NCI-H446 treated with DMSO at 0.1 percent for 48 hours (cell line): ENCODE measurements around the gene HYDIN.
"Not testable (repeated sequence)": the region's sequence is repeated elsewhere in the genome, so short reads cannot be mapped to it uniquely, and the experiment has no call there.

ENCODE experiments used
- DNase-seq: peaks from one replicate; lab custom pipeline; 2025; lab: John Stamatoyannopoulos, UW

The HYDIN gene

GRCh38 chr16:71225145-71225544 is 5.4 kb downstream of the HYDIN start:
- no peak for DNase-seq

GRCh38 chr16:71218306-71218963 is 12.1 kb downstream of the HYDIN start:
- DNase-seq = no peak

- no peak for DNase-seq
Observed at GRCh38 chr16:71217506-71217905, 13.0 kb downstream of the HYDIN start.

GRCh38 chr16:71216714-71217113 is 13.8 kb downstream of the HYDIN start:
- no peak for DNase-seq

GRCh38 chr16:71214746-71215381 is 15.7 kb downstream of the HYDIN start:
- DNase-seq = no peak

- DNase-seq = no peak
Observed at GRCh38 chr16:71205482-71206131, 24.9 kb downstream of the HYDIN start.

- no peak for DNase-seq
Observed at GRCh38 chr16:71203631-71204030, 26.9 kb downstream of the HYDIN start.

- no peak for DNase-seq
Observed at GRCh38 chr16:71201556-71201955, 29.0 kb downstream of the HYDIN start.

GRCh38 chr16:71201054-71201453 is 29.5 kb downstream of the HYDIN start:
- DNase-seq = no peak

- no peak for DNase-seq
Observed at GRCh38 chr16:71198408-71198807, 32.1 kb downstream of the HYDIN start.

- no peak for DNase-seq
Observed at GRCh38 chr16:71192387-71192786, 38.1 kb downstream of the HYDIN start.

- DNase-seq = no peak
Observed at GRCh38 chr16:71188956-71189712, 41.4 kb downstream of the HYDIN start.

GRCh38 chr16:71185347-71185746 is 45.2 kb downstream of the HYDIN start:
- no peak for DNase-seq

- no peak for DNase-seq
Observed at GRCh38 chr16:71179569-71179968, 51.0 kb downstream of the HYDIN start.

GRCh38 chr16:71172481-71173207 is 57.9 kb downstream of the HYDIN start:
- no peak for DNase-seq

GRCh38 chr16:71161007-71161406 is 69.5 kb downstream of the HYDIN start:
- DNase-seq = not testable (repeated sequence)

- DNase-seq = not testable (repeated sequence)
Observed at GRCh38 chr16:71157278-71157677, 73.2 kb downstream of the HYDIN start.

GRCh38 chr16:71153329-71153728 is 77.2 kb downstream of the HYDIN start:
- DNase-seq = not testable (repeated sequence)

- DNase-seq = not testable (repeated sequence)
Observed at GRCh38 chr16:71151654-71152053, 78.9 kb downstream of the HYDIN start.

GRCh38 chr16:71143246-71143645 is 87.3 kb downstream of the HYDIN start:
- not testable (repeated sequence) for DNase-seq

- DNase-seq = not testable (repeated sequence)
Observed at GRCh38 chr16:71110565-71110964, 120.0 kb downstream of the HYDIN start.
